K562 (cell line): ENCODE results near the gene NDFIP1. TPM values are rescaled to one million over a fixed set of nuclear protein-coding genes. Genes with fewer than 3 reads are reported as not detected.

Source experiments
- ATAC-seq: fragments of 200-7000 bp; cut with Tn5 transposase; 3 replicates; pipeline ENCODE4 v1.9.1; 2020; ENCODE audit warnings: moderate library complexity
- BruUV-seq: library from RNA; stranded (reverse); fragments of 400-500 nt; replicated peaks from 2 replicates; lab custom pipeline; 2021; lab: Mats Ljungman, UMichigan
- CTCF ChIA-PET: fragments of 300-600 bp; formaldehyde crosslinking; extraction: SDS; loops from one replicate; lab custom pipeline; 2021; ENCODE audit warnings: low intra/inter-chr PET ratio; lab: Yijun Ruan, JAX
- POLR2A ChIA-PET: fragments of 300-600, 350-650 bp; sonication (Branson Sonifier 250); formaldehyde crosslinking; extraction: SDS; loops from one replicate; lab custom pipeline; 2021; ENCODE audit warnings: antibody characterized with exemption, inconsistent platforms; lab: Yijun Ruan, JAX
- DNase-seq, 4 experiments: peaks; one replicate each; pipeline versions ENCODE4 v3.0.0 to v3.0.0-alpha.2; 2011 to 2018; ENCODE audit warnings: low spot score in 3 of 4, mixed read lengths in 3 of 4; ENCODE audit errors: extremely low read depth in 1 of 4
- FAIRE-seq: peaks from 2 replicates; lab custom pipeline; 2011; peaks lifted over from hg19 to GRCh38; lab: Jason Lieb, UNC
- H2AFZ ChIP-seq: 2 replicates; pipeline ENCODE4 v1.6.0; 2011; ENCODE audit warnings: low read depth, low read length, control low read depth, inconsistent platforms
- H3K27ac ChIP-seq: fragments of 200-600 bp; 3 replicates; pipeline ENCODE4 v1.8.0; 2011; ENCODE audit warnings: low read depth, mild to moderate bottlenecking, control low read depth, inconsistent platforms, low read length, moderate library complexity, mixed read lengths; ENCODE audit errors: extremely low read depth
- H3K27me3 ChIP-seq, 2 experiments: fragments of 300-600 bp in 1 of 2; 2 replicates in 1 of 2; 3 replicates in 1 of 2; pipeline versions ENCODE4 v1.6.0 to v1.8.0; 2011; ENCODE audit warnings: inconsistent platforms in 2 of 2, low read length in 2 of 2, mild to moderate bottlenecking in 1 of 2, mixed read lengths in 1 of 2, moderate library complexity in 1 of 2; ENCODE audit not compliant: control insufficient read depth in 2 of 2, insufficient read depth in 2 of 2
- H3K36me3 ChIP-seq: fragments of 300-600 bp; 3 replicates; pipeline ENCODE4 v1.8.0; 2011; ENCODE audit warnings: mild to moderate bottlenecking, low read length, inconsistent platforms; ENCODE audit not compliant: control insufficient read depth, insufficient read depth
- H3K4me1 ChIP-seq, 2 experiments: fragments of 200-600 bp in 1 of 2; replicated peaks in 1 of 2; 2 replicates in 1 of 2; 3 replicates in 1 of 2; pipeline versions ENCODE4 v1.5.1 to v1.8.0; 2011; ENCODE audit warnings: inconsistent platforms in 2 of 2, low read length in 2 of 2, mild to moderate bottlenecking in 1 of 2, mixed read lengths in 1 of 2, moderate library complexity in 1 of 2; ENCODE audit not compliant: control insufficient read depth in 2 of 2, insufficient read depth in 2 of 2
- H3K4me2 ChIP-seq: 2 replicates; pipeline ENCODE4 v1.6.1; 2011; ENCODE audit warnings: low read length, control low read depth, inconsistent platforms, mixed read lengths; ENCODE audit not compliant: insufficient read depth
- H3K4me3 ChIP-seq: fragments of 200-600 bp; sonication (generic), shearing (Covaris generic); 2 replicates; pipeline ENCODE4 v1.5.1; 2016; ENCODE audit warnings: control low read depth, inconsistent platforms
- H3K79me2 ChIP-seq: fragments of 200-600 bp; 3 replicates; pipeline ENCODE4 v1.8.0; 2011; ENCODE audit warnings: low read length, inconsistent platforms; ENCODE audit not compliant: control insufficient read depth, insufficient read depth
- H3K9ac ChIP-seq, 2 experiments: 2 replicates each; pipeline versions ENCODE4 v1.6.0 to v1.6.1; 2011; ENCODE audit warnings: low read depth in 2 of 2, low read length in 2 of 2, control low read depth in 1 of 2, inconsistent platforms in 1 of 2, mild to moderate bottlenecking in 1 of 2, mixed read lengths in 1 of 2; ENCODE audit not compliant: insufficient read depth in 1 of 2
- H3K9me1 ChIP-seq: one replicate; pipeline ENCODE4 v1.6.0; 2011; ENCODE audit warnings: inconsistent platforms, mild to moderate bottlenecking, low read length, moderate library complexity; ENCODE audit not compliant: control insufficient read depth, insufficient read depth
- H3K9me3 ChIP-seq: replicated peaks from 2 replicates; pipeline ENCODE4 v1.5.1; 2011; ENCODE audit warnings: low read depth, low read length, inconsistent platforms; ENCODE audit not compliant: control insufficient read depth, insufficient read depth
- H4K20me1 ChIP-seq: replicated peaks from 2 replicates; pipeline ENCODE4 v1.6.1; 2011; ENCODE audit warnings: low read length, inconsistent platforms, mixed read lengths; ENCODE audit not compliant: control insufficient read depth, insufficient read depth
- GATAD2A ChIP-seq: fragments of 450-650 bp; IDR thresholded peaks from 2 replicates; pipeline ENCODE4 v1.6.1; 2017
- MTF1 ChIP-seq: fragments of 250-450 bp; sonication (Bioruptor Pico); IDR thresholded peaks from 2 replicates; pipeline ENCODE4 v1.9.0; 2021; ENCODE audit warnings: moderate library complexity, mild to moderate bottlenecking, inconsistent platforms, borderline replicate concordance
- SMC3 ChIP-seq: conservative IDR thresholded peaks from 2 replicates; pipeline ENCODE4 v1.6.1; 2011; ENCODE audit warnings: low read depth, low read length, improper control_type of control experiment; ENCODE audit not compliant: insufficient read depth
- SP2 ChIP-seq: IDR thresholded peaks from 2 replicates; pipeline ENCODE4 v1.6.1; 2011; ENCODE audit warnings: mild to moderate bottlenecking, low read depth, low read length, moderate library complexity; ENCODE audit not compliant: poor library complexity, severe bottlenecking; ENCODE audit errors: extremely low read depth
- ZC3H8 ChIP-seq: fragments of 450-650 bp; IDR thresholded peaks from 2 replicates; pipeline ENCODE4 v1.6.1; 2017
- ZNF253 ChIP-seq: fragments of 250-450 bp; sonication (Bioruptor Pico); conservative IDR thresholded peaks from 2 replicates; pipeline ENCODE4 v1.6.1; 2021; ENCODE audit warnings: mild to moderate bottlenecking
- WGBS: fragments of 100-300 bp; shearing (Covaris generic); methylation state at CpG from one replicate; pipeline ENCODE4 v1.1.6; 2016; ENCODE audit warnings: low coverage, mixed read lengths; ENCODE audit not compliant: insufficient coverage; ENCODE audit errors: missing lambda C conversion rate; 5-methylcytosine and 5-hydroxymethylcytosine counted together
- in situ Hi-C: fragments of 300-500 bp; cut with MboI; formaldehyde crosslinking; loops from 4 replicates; pipeline ENCODE4 v1.15.0; 2018; ENCODE audit warnings: inconsistent platforms, mixed read lengths
- intact Hi-C: fragments of 100-400 bp; cut with micrococcal nuclease; formaldehyde crosslinking; loops from 2 replicates; pipeline ENCODE4 v1.14.2; 2022
- polyA plus RNA-seq, 8 experiments: library from polyadenylated mRNA; depleted of rRNA in 4 of 8; stranded (reverse) in 5 of 8; unstranded in 3 of 8; fragments of >200 nt; fragmentation: Nextera tagmentation in 2 of 8; fragmentation: Illumina TruSeq in 1 of 8; extraction: Ambion mirVana in 2 of 8; extraction: Trizol in 1 of 8; gene quantifications; 2 replicates each; pipeline versions ENCODE4 v1.2.1 to v1.2.3, GENCODE V29; 2011 to 2014; ENCODE audit warnings: inconsistent platforms in 1 of 8, missing spikeins in 1 of 8
- total RNA-seq, 7 experiments: library from RNA; depleted of rRNA in 6 of 7; stranded (reverse); fragments of >200 nt in 6 of 7; fragmentation: Illumina TruSeq in 2 of 7; extraction: Trizol in 2 of 7; gene quantifications; 2 replicates each; pipeline versions ENCODE4 v1.2.1 to v1.2.3, GENCODE V29; 2011 to 2021; ENCODE audit warnings: low replicate concordance in 1 of 7
- TF ChIP-seq, protein P1 (sequence below): sonication (generic); formaldehyde crosslinking; IDR thresholded peaks from 2 replicates; pipeline ENCODE4 v1.8.1; 2023; ENCODE audit warnings: mild to moderate bottlenecking, missing genetic modification reagents

Gene NDFIP1
- total and polyA plus RNA-seq, 9 of the 15 experiments (the other 6 are each of a cell fraction or from before 2014, with no cell fraction given) = 5.3 to 37.5 (median 31.9) TPM

DNA sequence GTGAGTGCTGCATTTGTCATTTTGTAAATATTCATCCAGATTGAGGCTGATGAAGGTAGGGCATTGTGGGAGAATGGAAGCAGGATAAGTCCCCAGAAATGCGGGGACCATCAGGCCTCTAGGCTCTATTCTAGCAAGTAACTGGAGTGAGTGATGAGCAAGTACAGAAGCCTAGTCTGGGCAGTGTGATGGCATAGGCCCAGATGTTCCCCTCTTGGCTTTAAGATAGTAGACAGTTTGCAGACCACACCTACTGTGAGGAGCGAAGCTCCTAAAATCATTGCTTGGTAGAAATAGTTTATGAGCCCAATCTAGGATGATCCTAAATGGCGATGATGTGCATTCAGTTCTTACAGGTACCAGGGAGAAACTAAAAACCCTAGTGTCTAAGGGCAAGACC, 24.3 kb downstream of the NDFIP1 start:
- peaks cover 0 to 11% of the 10 kb centered on the region in 2 experiments; a peak in 3 of 5 replicates for H3K4me1 ChIP-seq
- ATAC-seq = no peak
- TF ChIP-seq ZNF253 (CRISPR knock-in tag) (no peak), ZC3H8 (no peak), SMC3 (no peak), MTF1 (CRISPR knock-in tag) (no peak), SP2 (no peak), GATAD2A (no peak)
- TF ChIP-seq, protein P1, sequence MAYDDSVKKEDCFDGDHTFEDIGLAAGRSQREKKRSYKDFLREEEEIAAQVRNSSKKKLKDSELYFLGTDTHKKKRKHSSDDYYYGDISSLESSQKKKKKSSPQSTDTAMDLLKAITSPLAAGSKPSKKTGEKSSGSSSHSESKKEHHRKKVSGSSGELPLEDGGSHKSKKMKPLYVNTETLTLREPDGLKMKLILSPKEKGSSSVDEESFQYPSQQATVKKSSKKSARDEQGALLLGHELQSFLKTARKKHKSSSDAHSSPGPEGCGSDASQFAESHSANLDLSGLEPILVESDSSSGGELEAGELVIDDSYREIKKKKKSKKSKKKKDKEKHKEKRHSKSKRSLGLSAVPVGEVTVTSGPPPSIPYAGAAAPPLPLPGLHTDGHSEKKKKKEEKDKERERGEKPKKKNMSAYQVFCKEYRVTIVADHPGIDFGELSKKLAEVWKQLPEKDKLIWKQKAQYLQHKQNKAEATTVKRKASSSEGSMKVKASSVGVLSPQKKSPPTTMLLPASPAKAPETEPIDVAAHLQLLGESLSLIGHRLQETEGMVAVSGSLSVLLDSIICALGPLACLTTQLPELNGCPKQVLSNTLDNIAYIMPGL = no peak
- peaks cover 27% of the 10 kb centered on the region for H3K79me2 ChIP-seq
- no peaks in the 10 kb centered on the region for H4K20me1 ChIP-seq
- H3K4me3 ChIP-seq = no peak overlapping the region
- no peak overlapping the region for H2AFZ ChIP-seq
- in situ Hi-C loops (loop anchor here (10.0 to 25.0 kb wide), 2 partner anchors 428 to 921 kb away; partner anchors contain the start of genes PCDHB12, PCDHB13 and PCDHB14), intact Hi-C loops (no loop called here)
- H3K9ac ChIP-seq = no peak overlapping the region
- WGBS = 98% methylated on average over 3 of the region's 3 CpGs
- H3K9me3 ChIP-seq = no peaks in the 10 kb centered on the region
- no TSS peak for BruUV-seq
- H3K4me2 ChIP-seq = no peak overlapping the region
- ChIA-PET POLR2A (interaction anchor here (0.6 kb wide), 1 partner anchor 123 kb away, joined by 3 read pairs; no protein-coding TSS in a partner anchor), CTCF (no interaction called here)
- no peaks in the 10 kb centered on the region for H3K27me3 ChIP-seq
- DNase-seq = no peak
- no peak overlapping the region for H3K27ac ChIP-seq
- no peak for FAIRE-seq
- H3K9me1 ChIP-seq = no peaks in the 10 kb centered on the region
- H3K36me3 ChIP-seq = peaks cover 44% of the 10 kb centered on the region; the same call in 2 of the 3 replicates
